Lung (tissue), 12 donors: ENCODE data around the gene PDIA6. TPM values are rescaled to one million over a fixed set of nuclear protein-coding genes. Genes with fewer than 3 reads are reported as not detected.

Experiments used
- ATAC-seq: fragments of 200-7000 bp; cut with Tn5 transposase; one replicate; pipeline ENCODE4 v1.9.1; 2020; ENCODE audit warnings: moderate number of reproducible peaks; ENCODE audit not compliant: insufficient read depth, low FRiP score
- DNase-seq, 3 donors: peaks; one replicate each; pipeline ENCODE4 v3.0.0-alpha.2; 2013 to 2017
- H3K27ac ChIP-seq, 2 donors: one replicate each; pipeline ENCODE4 v1.5.1; 2013; ENCODE audit warnings: mild to moderate bottlenecking in 2 of 2, moderate library complexity in 2 of 2, control low read depth in 1 of 2, inconsistent platforms in 1 of 2, low read depth in 1 of 2, low read length in 1 of 2
- H3K27me3 ChIP-seq, 3 donors: one replicate each; pipeline ENCODE4 v1.5.1; 2013; ENCODE audit warnings: low read length in 2 of 3; ENCODE audit not compliant: control insufficient read depth in 3 of 3, insufficient read depth in 3 of 3
- H3K36me3 ChIP-seq, 4 donors: one replicate each; pipeline ENCODE4 v1.5.1; 2013; ENCODE audit warnings: low read length in 4 of 4, mild to moderate bottlenecking in 1 of 4, moderate library complexity in 1 of 4; ENCODE audit not compliant: control insufficient read depth in 4 of 4, insufficient read depth in 4 of 4
- H3K4me1 ChIP-seq, 5 donors: one replicate each; pipeline ENCODE4 v1.5.1; 2013; ENCODE audit warnings: low read length in 5 of 5, mild to moderate bottlenecking in 2 of 5, moderate library complexity in 1 of 5; ENCODE audit not compliant: control insufficient read depth in 5 of 5, insufficient read depth in 5 of 5
- H3K4me3 ChIP-seq: one replicate; pipeline ENCODE4 v1.5.1; 2013; ENCODE audit warnings: mild to moderate bottlenecking, control low read depth, moderate library complexity
- H3K9ac ChIP-seq, 2 donors: one replicate each; pipeline ENCODE4 v1.5.1; 2013; ENCODE audit warnings: low read length in 2 of 2, control low read depth in 1 of 2; ENCODE audit not compliant: insufficient read depth in 1 of 2
- H3K9me3 ChIP-seq, 4 donors: one replicate each; pipeline ENCODE4 v1.5.1; 2013; ENCODE audit warnings: low read length in 3 of 4, mild to moderate bottlenecking in 1 of 4, moderate library complexity in 1 of 4; ENCODE audit not compliant: control insufficient read depth in 4 of 4, insufficient read depth in 3 of 4
- CTCF ChIP-seq: IDR thresholded peaks from 2 replicates; pipeline ENCODE4 v1.5.1; 2012; ENCODE audit warnings: mild to moderate bottlenecking; ENCODE audit errors: control extremely low read depth, extremely low read depth
- WGBS, 2 donors: extraction: QIAGEN DNeasy Blood & Tissue Kit; methylation state at CpG; one replicate each; pipeline ENCODE4 v1.1.7; 2013; 5-methylcytosine and 5-hydroxymethylcytosine counted together
- polyA plus RNA-seq, 2 donors: library from polyadenylated mRNA; stranded (reverse); fragments of 200-250 nt; gene quantifications; one replicate each; pipeline ENCODE4 v1.2.1, GENCODE V29; 2013
- total RNA-seq, 2 donors: library from RNA; depleted of rRNA in 1 of 2; stranded (reverse); fragments of >200 nt in 1 of 2; gene quantifications; one replicate each; pipeline ENCODE4 v1.2.1, GENCODE V29; 2014 to 2021
- donor health status: control.
- donor health status: control.
- donor health status: Bipolar disorder and iron deficiency.
- donor health status: healthy.
- donor health status: DM: yes; HTN: yes; CAD: no.

Gene PDIA6
- total and polyA plus RNA-seq, 4 donors = 70.1 to 341 (median 189) TPM

GRCh38 chr2:10775831-10776230 lies 36.8 kb downstream of the PDIA6 start:
- DNase-seq (no peak), ATAC-seq (peak; percentile 9)
- no peak for TF ChIP-seq CTCF
- Histone ChIP-seq H3K4me3 (no peak overlapping the region), H3K9ac (no peak overlapping the region), H3K27me3 (no peaks in the 10 kb centered on the region), H3K36me3 (peaks cover 0 to 20% (median 9%) of the 10 kb centered on the region in 4 donors), H3K4me1 (peaks cover 0 to 10% (median 0%) of the 10 kb centered on the region in 5 donors), H3K27ac (no peak overlapping the region), H3K9me3 (no peaks in the 10 kb centered on the region)
- 87 to 96% methylated on average over 13 of the region's 13 CpGs for WGBS, 2 donors

- H3K9me3 ChIP-seq = no peaks in the 10 kb centered on the region
- ATAC-seq (peak; percentile 12), DNase-seq (peak in 1 of 3 donors; percentile 37)
- H3K27ac ChIP-seq = no peak overlapping the region
- H3K36me3 ChIP-seq = peaks cover 0 to 16% (median 6%) of the 10 kb centered on the region in 4 donors
- H3K4me1 ChIP-seq = peaks cover 0 to 10% (median 0%) of the 10 kb centered on the region in 5 donors
- TF ChIP-seq CTCF = no peak
- no peak overlapping the region for H3K9ac ChIP-seq
- no peaks in the 10 kb centered on the region for H3K27me3 ChIP-seq
- WGBS, 2 donors = 61 to 72% methylated on average over 23 of the region's 23 CpGs
- no peak overlapping the region for H3K4me3 ChIP-seq
Observed at GRCh38 chr2:10775021-10775780, 37.4 kb downstream of the PDIA6 start.

GRCh38 chr2:10774394-10774793 lies 38.2 kb downstream of the PDIA6 start:
- H3K9ac ChIP-seq = no peak overlapping the region
- H3K27me3 ChIP-seq = no peaks in the 10 kb centered on the region
- H3K4me3 ChIP-seq = no peak overlapping the region
- no peak for ATAC-seq
- DNase-seq = no peak
- peaks cover 0 to 11% (median 2%) of the 10 kb centered on the region in 4 donors for H3K36me3 ChIP-seq
- WGBS, 2 donors = 71 to 73% methylated on average over 6 of the region's 6 CpGs
- no peak overlapping the region for H3K27ac ChIP-seq
- peaks cover 0 to 10% (median 0%) of the 10 kb centered on the region in 5 donors for H3K4me1 ChIP-seq
- no peak for TF ChIP-seq CTCF
- no peaks in the 10 kb centered on the region for H3K9me3 ChIP-seq
